H1 (cell line): ENCODE data around the gene NRXN3. TPM values are rescaled to one million over a fixed set of nuclear protein-coding genes. Genes with fewer than 3 reads are reported as not detected.

Experiments
- CTCF ChIA-PET: fragments of 300-600 bp; sonication (Branson Sonifier 250); formaldehyde crosslinking; loops from one replicate; lab custom pipeline; 2021; ENCODE audit not compliant: partially characterized antibody; lab: Charles Lee
- POLR2A ChIA-PET: fragments of 300-600 bp; sonication (Branson Sonifier 250); formaldehyde crosslinking; loops from one replicate; lab custom pipeline; 2021; ENCODE audit warnings: inconsistent platforms; ENCODE audit not compliant: partially characterized antibody; lab: Charles Lee
- DNase-seq, 2 experiments: peaks; one replicate each; pipeline versions ENCODE4 v3.0.0 to v3.0.0-alpha.2; 2010 to 2022; ENCODE audit warnings: low spot score in 2 of 2, low read depth in 1 of 2, mixed read lengths in 1 of 2
- FAIRE-seq: peaks from 2 replicates; lab custom pipeline; 2011; peaks lifted over from hg19 to GRCh38; lab: Jason Lieb, UNC
- H2AFZ ChIP-seq: 2 replicates; pipeline ENCODE4 v1.8.1; 2012; ENCODE audit warnings: low read length, inconsistent platforms
- H2AK5ac ChIP-seq: 2 replicates; pipeline ENCODE4 v1.6.1; 2013; ENCODE audit warnings: low read depth, low read length
- H2BK120ac ChIP-seq: replicated peaks from 2 replicates; pipeline ENCODE3; 2013; ENCODE audit warnings: low read depth, low read length, inconsistent platforms
- H2BK12ac ChIP-seq: 2 replicates; pipeline ENCODE4 v1.6.1; 2013; ENCODE audit warnings: low read depth, low read length
- H2BK15ac ChIP-seq: 2 replicates; pipeline ENCODE4 v1.6.1; 2013; ENCODE audit warnings: low read length
- H2BK20ac ChIP-seq: 2 replicates; pipeline ENCODE4 v1.6.1; 2013; ENCODE audit warnings: low read length
- H2BK5ac ChIP-seq: 2 replicates; pipeline ENCODE4 v1.6.1; 2013; ENCODE audit warnings: low read depth, low read length
- H3K14ac ChIP-seq: 2 replicates; pipeline ENCODE4 v1.6.1; 2013; ENCODE audit warnings: inconsistent platforms; ENCODE audit not compliant: insufficient read length
- H3K18ac ChIP-seq: 2 replicates; pipeline ENCODE4 v1.6.1; 2013; ENCODE audit warnings: low read length; ENCODE audit errors: extremely low read depth
- H3K23ac ChIP-seq: 2 replicates; pipeline ENCODE4 v1.6.1; 2013; ENCODE audit warnings: inconsistent platforms; ENCODE audit not compliant: insufficient read length
- H3K23me2 ChIP-seq: 2 replicates; pipeline ENCODE4 v1.6.1; 2013; ENCODE audit warnings: low read depth, low read length
- H3K27ac ChIP-seq: 2 replicates; pipeline ENCODE4 v1.6.1; 2011; ENCODE audit warnings: low read depth, low read length, inconsistent platforms
- H3K27me3 ChIP-seq, 4 experiments: replicated peaks in 1 of 4; 1 replicate in 1 of 4; 2 replicates in 3 of 4; pipeline versions ENCODE4 v1.6.1 to v1.8.1; 2011 to 2013; ENCODE audit warnings: low read length in 3 of 4, mild to moderate bottlenecking in 3 of 4, inconsistent platforms in 2 of 4, mixed read lengths in 2 of 4, moderate library complexity in 1 of 4; ENCODE audit not compliant: control insufficient read depth in 3 of 4, insufficient read depth in 3 of 4; ENCODE audit errors: extremely low read depth in 1 of 4
- H3K36me3 ChIP-seq, 4 experiments: 2 replicates each; pipeline versions ENCODE4 v1.6.1 to v1.8.1; 2011 to 2013; ENCODE audit warnings: mild to moderate bottlenecking in 4 of 4, low read length in 3 of 4, moderate library complexity in 2 of 4, control low read depth in 1 of 4, inconsistent platforms in 1 of 4; ENCODE audit not compliant: insufficient read depth in 4 of 4, control insufficient read depth in 2 of 4
- H3K4ac ChIP-seq: replicated peaks from 2 replicates; pipeline ENCODE3; 2013; ENCODE audit warnings: low read length, low read depth, mixed read lengths, inconsistent platforms; ENCODE audit not compliant: insufficient read length
- H3K4me1 ChIP-seq, 4 experiments: replicated peaks in 1 of 4; 1 replicate in 1 of 4; 2 replicates in 3 of 4; pipeline versions ENCODE4 v1.6.1 to v1.8.1; 2011 to 2013; ENCODE audit warnings: low read length in 3 of 4, inconsistent platforms in 2 of 4, mixed read lengths in 1 of 4; ENCODE audit not compliant: insufficient read depth in 4 of 4, control insufficient read depth in 3 of 4
- H3K4me2 ChIP-seq, 2 experiments: 2 replicates each; pipeline versions ENCODE4 v1.6.1 to v1.8.1; 2011 to 2013; ENCODE audit warnings: low read depth in 2 of 2, low read length in 2 of 2, control low read depth in 1 of 2, inconsistent platforms in 1 of 2, mild to moderate bottlenecking in 1 of 2; ENCODE audit not compliant: insufficient read depth in 1 of 2
- H3K4me3 ChIP-seq, 4 experiments: fragments of 200-600, 300-600 bp in 1 of 4; sonication (generic), shearing (Covaris generic), sonication (Bioruptor Twin) in 1 of 4; 2 replicates each; pipeline versions ENCODE4 v1.5.1 to v1.8.1; 2011 to 2016; ENCODE audit warnings: low read length in 4 of 4, low read depth in 3 of 4, control low read depth in 2 of 4, inconsistent platforms in 2 of 4, mild to moderate bottlenecking in 2 of 4, mixed read lengths in 1 of 4, moderate library complexity in 1 of 4; ENCODE audit not compliant: insufficient read depth in 2 of 4; ENCODE audit errors: extremely low read depth in 1 of 4
- H3K56ac ChIP-seq: replicated peaks from 2 replicates; pipeline ENCODE3; 2013; ENCODE audit warnings: low read depth, mild to moderate bottlenecking, mixed read lengths, low read length, inconsistent platforms; ENCODE audit not compliant: insufficient read length
- H3K79me1 ChIP-seq: 2 replicates; pipeline ENCODE4 v1.6.1; 2013; ENCODE audit warnings: low read depth, low read length, control low read depth
- H3K79me2 ChIP-seq, 2 experiments: 2 replicates each; pipeline versions ENCODE4 v1.6.1 to v1.8.1; 2012 to 2013; ENCODE audit warnings: low read length in 2 of 2, mild to moderate bottlenecking in 2 of 2, inconsistent platforms in 1 of 2; ENCODE audit not compliant: insufficient read depth in 2 of 2, control insufficient read depth in 1 of 2
- H3K9ac ChIP-seq, 4 experiments: replicated peaks in 1 of 4; 1 replicate in 1 of 4; 2 replicates in 3 of 4; pipeline versions ENCODE4 v1.6.1 to v1.8.1; 2011 to 2013; ENCODE audit warnings: low read depth in 3 of 4, low read length in 3 of 4, control low read depth in 2 of 4, mild to moderate bottlenecking in 2 of 4, moderate library complexity in 2 of 4, inconsistent platforms in 1 of 4; ENCODE audit errors: extremely low read depth in 1 of 4
- H3K9me3 ChIP-seq, 2 experiments: 2 replicates each; pipeline versions ENCODE4 v1.6.1 to v1.8.1; 2012 to 2013; ENCODE audit warnings: mild to moderate bottlenecking in 2 of 2, moderate library complexity in 2 of 2, control low read depth in 1 of 2, inconsistent platforms in 1 of 2, low read depth in 1 of 2, low read length in 1 of 2, mixed read lengths in 1 of 2; ENCODE audit not compliant: insufficient read depth in 2 of 2
- H4K20me1 ChIP-seq, 2 experiments: replicated peaks in 1 of 2; 2 replicates each; pipeline versions ENCODE3 to v1.8.1; 2011 to 2013; ENCODE audit warnings: inconsistent platforms in 2 of 2, low read length in 2 of 2, mild to moderate bottlenecking in 1 of 2; ENCODE audit not compliant: insufficient read depth in 2 of 2, control insufficient read depth in 1 of 2
- H4K5ac ChIP-seq: 2 replicates; pipeline ENCODE4 v1.6.1; 2013; ENCODE audit warnings: low read length, low read depth, mixed read lengths, inconsistent platforms; ENCODE audit not compliant: insufficient read length
- H4K8ac ChIP-seq: 2 replicates; pipeline ENCODE4 v1.8.0; 2013; ENCODE audit warnings: mild to moderate bottlenecking, moderate library complexity, low read length, inconsistent platforms; ENCODE audit not compliant: insufficient read depth; ENCODE audit errors: extremely low read depth
- H4K91ac ChIP-seq: replicated peaks from 2 replicates; pipeline ENCODE3; 2013; ENCODE audit warnings: low read length, mixed read lengths, inconsistent platforms; ENCODE audit not compliant: insufficient read length
- CBX8 ChIP-seq: fragments of 300-800, 300-1000 bp; sonication (generic); IDR thresholded peaks from 2 replicates; pipeline ENCODE4 v1.7.1; 2016; ENCODE audit warnings: low read depth, low read length, borderline replicate concordance
- EP300 ChIP-seq, 2 experiments: IDR thresholded peaks; 1 replicate in 1 of 2; 2 replicates in 1 of 2; pipeline ENCODE4 v1.6.1; 2011 to 2012; ENCODE audit warnings: low read depth in 2 of 2, low read length in 2 of 2, mild to moderate bottlenecking in 2 of 2, borderline replicate concordance in 1 of 2, inconsistent platforms in 1 of 2, moderate library complexity in 1 of 2
- EZH2 ChIP-seq: fragments of 200-600 bp; sonication (generic); IDR thresholded peaks from 2 replicates; pipeline ENCODE4 v1.7.1; 2012; ENCODE audit warnings: low read depth, mild to moderate bottlenecking, moderate library complexity, low read length, inconsistent platforms; ENCODE audit not compliant: severe bottlenecking
- HDAC6 ChIP-seq: IDR thresholded peaks from one replicate; pipeline ENCODE4 v1.7.1; 2012; ENCODE audit warnings: low read depth, mild to moderate bottlenecking, inconsistent platforms, low read length, moderate library complexity
- POLR2AphosphoS5 ChIP-seq: IDR thresholded peaks from 2 replicates; pipeline ENCODE4 v1.6.1; 2011; ENCODE audit warnings: low read depth, low read length
- POU5F1 ChIP-seq: IDR thresholded peaks from 2 replicates; pipeline ENCODE4 v1.6.1; 2011; ENCODE audit warnings: low read depth, mild to moderate bottlenecking, low read length, moderate library complexity
- RFX5 ChIP-seq: IDR thresholded peaks from 2 replicates; pipeline ENCODE4 v1.6.1; 2011; ENCODE audit warnings: low read depth, low read length, improper control_type of control experiment, borderline replicate concordance
- SIN3A ChIP-seq, 2 experiments: IDR thresholded peaks in 1 of 2; conservative IDR thresholded peaks in 1 of 2; 2 replicates each; pipeline ENCODE4 v1.6.1; 2011 to 2012; ENCODE audit warnings: low read length in 2 of 2, improper control_type of control experiment in 1 of 2, low read depth in 1 of 2, mild to moderate bottlenecking in 1 of 2
- SUZ12 ChIP-seq: fragments of 200-600 bp; sonication (generic); IDR thresholded peaks from 2 replicates; pipeline ENCODE4 v1.6.1; 2012; ENCODE audit warnings: mild to moderate bottlenecking, inconsistent platforms, low read length, moderate library complexity, mixed read lengths
- TAF1 ChIP-seq: IDR thresholded peaks from 2 replicates; pipeline ENCODE4 v1.6.1; 2011; ENCODE audit warnings: mild to moderate bottlenecking, low read depth, low read length
- TAF7 ChIP-seq: optimal IDR thresholded peaks from 2 replicates; pipeline ENCODE3; 2011; ENCODE audit warnings: low read depth, mild to moderate bottlenecking, inconsistent platforms, low read length, moderate library complexity, borderline replicate concordance
- TBP ChIP-seq: IDR thresholded peaks from 2 replicates; pipeline ENCODE4 v1.6.1; 2011; ENCODE audit warnings: low read depth, low read length, improper control_type of control experiment
- polyA plus RNA-seq, 7 experiments: library from polyadenylated mRNA; depleted of rRNA in 3 of 7; stranded (reverse) in 5 of 7; unstranded in 2 of 7; fragments of >200 nt in 5 of 7; fragments of 200-250 nt in 2 of 7; gene quantifications; 1 replicate in 5 of 7; 2 replicates in 1 of 7; 4 replicates in 1 of 7; pipeline versions ENCODE4 v1.2.1 to v1.2.3, GENCODE V29; 2011 to 2013; ENCODE audit warnings: missing spikeins in 2 of 7, mixed read lengths in 2 of 7
- total RNA-seq: library from RNA; stranded (reverse); fragmentation: NEBNext Ultra II Directional; extraction: Animal tissue kit (Norgen Biotek cat#: 25700); gene quantifications from 2 replicates; pipeline ENCODE4 v1.2.1, GENCODE V29; 2021
- TF ChIP-seq, protein P1 (sequence below), 3 experiments: IDR thresholded peaks; 1 replicate in 2 of 3; 2 replicates in 1 of 3; pipeline versions ENCODE4 v1.5.1 to v1.6.1; 2011; ENCODE audit warnings: low read length in 3 of 3, mild to moderate bottlenecking in 3 of 3, inconsistent platforms in 2 of 3, low read depth in 1 of 3, moderate library complexity in 1 of 3; ENCODE audit not compliant: insufficient read depth in 1 of 3; ENCODE audit errors: control extremely low read depth in 1 of 3

Gene NRXN3
- total and polyA plus RNA-seq, 2 of the 8 experiments (the other 6 are each of a cell fraction or from before 2014, with no cell fraction given), result 2.6 to 4.1 TPM

GRCh38 chr14:79878229-79878628 lies 1708.1 kb downstream of the NRXN3 start:
- no peak for FAIRE-seq
- TF ChIP-seq POU5F1 (no peak), TAF7 (no peak), EZH2 (no peak), SIN3A (conservative IDR thresholded peaks at IDR 0.05 in 1 of 2, IDR thresholded peaks at IDR 0.05 in 1 of 2; ENCODE audit: low read depth in 1 of 2, low read length in 2 of 2) (no peak), EP300 (IDR thresholded peaks at IDR 0.05; ENCODE audit: borderline replicate concordance in 1 of 2, low read depth in 2 of 2, low read length in 2 of 2) (no peak), RFX5 (no peak), TBP (no peak), CBX8 (no peak), HDAC6 (no peak), SUZ12 (no peak), POLR2AphosphoS5 (no peak), TAF1 (no peak)
- TF ChIP-seq, protein P1, sequence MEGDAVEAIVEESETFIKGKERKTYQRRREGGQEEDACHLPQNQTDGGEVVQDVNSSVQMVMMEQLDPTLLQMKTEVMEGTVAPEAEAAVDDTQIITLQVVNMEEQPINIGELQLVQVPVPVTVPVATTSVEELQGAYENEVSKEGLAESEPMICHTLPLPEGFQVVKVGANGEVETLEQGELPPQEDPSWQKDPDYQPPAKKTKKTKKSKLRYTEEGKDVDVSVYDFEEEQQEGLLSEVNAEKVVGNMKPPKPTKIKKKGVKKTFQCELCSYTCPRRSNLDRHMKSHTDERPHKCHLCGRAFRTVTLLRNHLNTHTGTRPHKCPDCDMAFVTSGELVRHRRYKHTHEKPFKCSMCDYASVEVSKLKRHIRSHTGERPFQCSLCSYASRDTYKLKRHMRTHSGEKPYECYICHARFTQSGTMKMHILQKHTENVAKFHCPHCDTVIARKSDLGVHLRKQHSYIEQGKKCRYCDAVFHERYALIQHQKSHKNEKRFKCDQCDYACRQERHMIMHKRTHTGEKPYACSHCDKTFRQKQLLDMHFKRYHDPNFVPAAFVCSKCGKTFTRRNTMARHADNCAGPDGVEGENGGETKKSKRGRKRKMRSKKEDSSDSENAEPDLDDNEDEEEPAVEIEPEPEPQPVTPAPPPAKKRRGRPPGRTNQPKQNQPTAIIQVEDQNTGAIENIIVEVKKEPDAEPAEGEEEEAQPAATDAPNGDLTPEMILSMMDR (IDR thresholded peaks at IDR 0.05; ENCODE audit: control extremely low read depth in 1 of 3, insufficient read depth in 1 of 3, low read depth in 1 of 3, low read length in 3 of 3), result no peak

More at GRCh38 chr14:79878229-79878628, 1708.1 kb downstream of the NRXN3 start:
- Histone ChIP-seq H2BK15ac (no peak overlapping the region), H3K4me1 (no peaks in the 10 kb centered on the region), H3K79me2 (no peaks in the 10 kb centered on the region), H3K4me3 (no peak overlapping the region), H2AFZ (no peak overlapping the region), H3K18ac (no peak overlapping the region), H3K23me2 (no peaks in the 10 kb centered on the region), H4K5ac (no peak overlapping the region), H3K23ac (no peak overlapping the region), H3K27me3 (no peaks in the 10 kb centered on the region), H2AK5ac (no peak overlapping the region), H3K9ac (no peak overlapping the region), H3K27ac (no peak overlapping the region), H2BK5ac (no peak overlapping the region), H4K91ac (no peak overlapping the region), H3K79me1 (no peaks in the 10 kb centered on the region), H4K8ac (no peak overlapping the region), H2BK20ac (no peak overlapping the region), H3K56ac (no peak overlapping the region), H2BK12ac (no peak overlapping the region), H4K20me1 (no peaks in the 10 kb centered on the region), H2BK120ac (no peak overlapping the region), H3K4me2 (no peak overlapping the region), H3K4ac (no peak overlapping the region), H3K14ac (no peak overlapping the region), H3K9me3 (no peaks in the 10 kb centered on the region), H3K36me3 (no peaks in the 10 kb centered on the region)
- CTCF ChIA-PET, result no interaction called here
- POLR2A ChIA-PET, result no interaction called here
- no peak for DNase-seq
